GM13977 (cell line): ENCODE data around the gene C6orf136.

Source experiments
- DNase-seq: peaks from one replicate; pipeline ENCODE4 v3.0.0; 2012; ENCODE audit warnings: low spot score
- in situ Hi-C: fragments of 300-500 bp; cut with MboI; formaldehyde crosslinking; loops from one replicate; pipeline ENCODE4 v1.12.0; 2022; ENCODE audit warnings: low sequenced_read_pairs, low pct_unique_long_range_greater_than_20kb, mixed read lengths, inconsistent platforms; ENCODE audit not compliant: unreplicated experiment
- TF ChIP-seq, protein P1 (sequence below): IDR thresholded peaks from 2 replicates; pipeline ENCODE4 v1.5.1; 2012; ENCODE audit warnings: mild to moderate bottlenecking, control low read depth; ENCODE audit not compliant: insufficient read depth; ENCODE audit errors: extremely low read depth, missing control alignments

The C6orf136 gene

DNA sequence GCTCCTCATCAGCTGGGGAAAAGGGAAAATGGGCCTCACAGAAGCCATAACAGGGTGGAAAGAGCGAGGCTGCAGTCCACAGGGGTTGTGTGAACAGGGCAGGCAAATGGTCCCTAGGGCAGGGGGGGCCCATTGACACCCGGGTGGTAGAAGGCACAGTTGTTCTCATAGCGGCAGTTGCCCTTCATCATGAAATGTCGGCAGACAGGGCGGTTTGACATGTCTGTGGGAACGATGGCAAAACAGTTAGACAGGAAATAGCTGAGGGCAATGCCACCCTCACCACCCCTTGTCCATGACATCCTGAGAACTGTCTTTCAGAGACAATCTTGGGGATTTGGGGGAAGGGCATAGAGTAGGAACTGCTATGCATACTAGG is 45.5 kb upstream of the C6orf136 start:
- no peak for DNase-seq
- TF ChIP-seq, protein P1, sequence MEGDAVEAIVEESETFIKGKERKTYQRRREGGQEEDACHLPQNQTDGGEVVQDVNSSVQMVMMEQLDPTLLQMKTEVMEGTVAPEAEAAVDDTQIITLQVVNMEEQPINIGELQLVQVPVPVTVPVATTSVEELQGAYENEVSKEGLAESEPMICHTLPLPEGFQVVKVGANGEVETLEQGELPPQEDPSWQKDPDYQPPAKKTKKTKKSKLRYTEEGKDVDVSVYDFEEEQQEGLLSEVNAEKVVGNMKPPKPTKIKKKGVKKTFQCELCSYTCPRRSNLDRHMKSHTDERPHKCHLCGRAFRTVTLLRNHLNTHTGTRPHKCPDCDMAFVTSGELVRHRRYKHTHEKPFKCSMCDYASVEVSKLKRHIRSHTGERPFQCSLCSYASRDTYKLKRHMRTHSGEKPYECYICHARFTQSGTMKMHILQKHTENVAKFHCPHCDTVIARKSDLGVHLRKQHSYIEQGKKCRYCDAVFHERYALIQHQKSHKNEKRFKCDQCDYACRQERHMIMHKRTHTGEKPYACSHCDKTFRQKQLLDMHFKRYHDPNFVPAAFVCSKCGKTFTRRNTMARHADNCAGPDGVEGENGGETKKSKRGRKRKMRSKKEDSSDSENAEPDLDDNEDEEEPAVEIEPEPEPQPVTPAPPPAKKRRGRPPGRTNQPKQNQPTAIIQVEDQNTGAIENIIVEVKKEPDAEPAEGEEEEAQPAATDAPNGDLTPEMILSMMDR, result no peak
- in situ Hi-C loops, result no loop called here

DNA sequence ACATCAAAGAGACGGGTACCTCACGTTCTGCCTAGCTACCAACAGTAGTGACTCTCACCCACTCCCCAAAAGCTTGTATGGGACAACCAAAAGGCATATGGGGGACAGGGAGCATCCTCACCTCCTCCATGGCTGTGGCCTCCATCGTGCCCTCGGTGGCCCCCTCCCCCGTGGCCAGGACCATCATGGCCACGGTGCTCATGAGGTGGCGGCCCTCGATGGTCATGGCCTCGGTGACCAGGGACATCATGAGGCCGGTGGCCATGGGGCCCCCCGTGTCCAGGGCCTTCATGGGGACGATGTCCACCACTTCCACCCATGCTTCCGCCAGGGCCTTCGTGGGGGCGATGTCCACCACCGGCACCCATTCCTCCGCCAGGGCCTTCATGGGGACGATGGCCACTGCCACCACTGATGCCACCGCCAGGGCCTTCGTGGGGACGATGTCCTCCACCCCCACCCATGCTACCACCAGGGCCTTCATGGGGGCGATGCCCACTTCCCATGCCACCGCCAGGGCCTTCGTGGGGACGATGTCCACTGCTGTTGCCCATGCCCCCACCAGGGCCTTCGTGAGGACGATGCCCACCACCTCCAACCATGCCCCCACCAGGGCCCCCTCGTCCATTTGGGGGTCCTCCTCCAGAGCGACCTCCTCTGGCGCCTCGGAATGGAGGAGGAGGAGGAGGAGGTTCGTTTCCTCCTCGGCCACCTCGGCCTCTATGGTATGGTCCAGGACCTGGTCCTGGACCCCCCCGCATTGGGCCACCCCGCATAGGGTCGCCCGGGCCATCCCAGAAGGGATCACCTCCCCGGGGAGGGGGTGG is 44.9 kb upstream of the C6orf136 start:
- TF ChIP-seq, protein P1, result no peak
- no peak for DNase-seq
- in situ Hi-C loops, result no loop called here

DNA sequence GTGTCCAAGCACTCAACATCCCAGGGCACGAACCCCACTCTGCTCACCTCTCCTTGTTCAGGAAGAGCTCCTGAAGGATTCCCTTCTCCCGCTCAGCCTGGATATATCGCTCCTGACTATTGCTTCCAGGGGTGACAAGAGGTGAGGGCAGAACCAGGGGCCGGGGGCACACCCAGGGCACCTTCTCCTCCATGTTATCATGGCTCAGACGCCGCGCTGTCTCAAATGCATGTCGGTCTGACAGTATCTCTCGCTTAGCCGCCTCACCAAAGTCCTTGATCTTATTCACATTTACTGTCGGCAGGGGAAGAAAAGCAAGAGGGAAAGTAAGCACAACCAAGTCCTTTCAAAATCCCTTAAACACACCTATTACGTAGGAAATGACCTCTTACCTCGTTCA is 43.0 kb upstream of the C6orf136 start:
- no peak for DNase-seq
- in situ Hi-C loops, result no loop called here
- TF ChIP-seq, protein P1, result no peak

DNA sequence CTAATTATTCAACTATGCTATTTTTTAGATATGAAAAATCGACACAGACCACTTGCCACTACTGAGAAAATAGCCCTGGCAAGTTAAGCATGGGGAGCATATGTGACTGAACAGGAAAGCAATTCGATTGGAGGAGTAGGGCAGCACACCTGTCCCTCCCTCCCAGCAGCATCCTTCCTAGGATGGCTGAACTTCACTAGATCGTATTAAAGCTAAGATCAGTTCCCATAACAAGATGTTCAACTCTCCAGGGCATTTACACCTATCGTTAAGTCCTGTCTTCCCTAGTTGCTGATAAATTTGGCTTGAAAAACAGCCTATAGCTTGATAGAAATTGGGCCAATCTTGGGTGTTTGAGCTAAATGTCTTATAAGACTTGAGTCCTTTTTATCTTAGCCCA is 36.9 kb upstream of the C6orf136 start:
- in situ Hi-C loops, result no loop called here
- TF ChIP-seq, protein P1, result no peak

DNA sequence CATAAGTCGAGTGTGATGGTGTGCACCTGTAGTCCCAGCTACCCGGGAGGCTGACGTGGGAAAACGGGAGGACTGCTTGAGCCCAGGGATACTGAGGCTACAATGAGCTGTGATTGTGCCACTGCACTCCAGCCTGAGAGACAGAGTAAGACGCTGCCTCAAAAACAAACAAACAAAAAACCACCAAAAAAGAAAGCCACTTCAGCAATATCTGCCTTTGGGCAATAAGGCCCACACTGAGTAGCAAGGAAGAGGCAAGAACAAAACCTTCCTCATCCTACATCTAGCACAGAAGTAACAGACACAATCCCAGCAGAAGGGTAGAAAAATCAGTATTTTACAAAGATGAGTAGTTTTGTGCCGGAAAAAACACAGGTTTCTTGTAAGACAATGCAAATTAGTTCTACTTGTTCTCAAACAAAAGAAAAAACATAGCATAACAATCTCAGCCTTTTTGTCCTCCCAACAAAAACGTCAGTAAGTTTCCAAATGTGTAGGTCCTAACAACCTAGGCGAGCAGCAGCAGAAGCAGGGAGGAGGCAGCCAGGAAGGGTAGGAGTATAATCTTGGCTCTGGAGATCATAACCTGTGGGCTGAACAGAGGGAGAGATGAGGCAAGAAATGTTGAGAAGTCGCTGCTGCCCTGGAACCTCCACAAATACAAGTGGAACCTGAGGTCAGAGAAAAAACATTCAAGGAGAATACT is 35.6 kb upstream of the C6orf136 start:
- DNase-seq, result no peak
- TF ChIP-seq, protein P1, result no peak
- in situ Hi-C loops, result no loop called here

More for the DNA sequence above, 36.9 kb upstream of the C6orf136 start:
- DNase-seq, result no peak

DNA sequence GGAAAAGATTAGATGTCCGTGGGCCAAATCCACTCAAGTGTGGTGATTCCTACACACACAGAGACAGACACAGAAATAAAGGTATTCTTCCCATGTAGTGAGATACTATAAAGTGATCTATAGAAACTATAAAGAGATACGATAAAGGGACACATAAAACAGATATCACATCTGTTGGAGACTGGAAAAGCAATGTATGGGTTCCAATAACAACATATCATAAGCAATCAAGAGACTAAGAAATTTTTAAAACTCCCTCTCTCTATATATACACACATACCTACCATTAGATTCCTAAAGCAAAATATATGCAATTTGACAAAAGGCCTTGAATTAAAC is 35.1 kb upstream of the C6orf136 start:
- in situ Hi-C loops, result no loop called here
- DNase-seq, result no peak
- TF ChIP-seq, protein P1, result no peak
